ENCODE results near the gene TIMM13. TPM values are rescaled to one million over a fixed set of nuclear protein-coding genes. Genes with fewer than 3 reads are reported as not detected.

Gene TIMM13
- total and polyA plus RNA-seq, 9 of the 15 experiments (the other 6 are each of a cell fraction or from before 2014, with no cell fraction given), result 17.6 to 215 (median 71.8) TPM

DNA sequence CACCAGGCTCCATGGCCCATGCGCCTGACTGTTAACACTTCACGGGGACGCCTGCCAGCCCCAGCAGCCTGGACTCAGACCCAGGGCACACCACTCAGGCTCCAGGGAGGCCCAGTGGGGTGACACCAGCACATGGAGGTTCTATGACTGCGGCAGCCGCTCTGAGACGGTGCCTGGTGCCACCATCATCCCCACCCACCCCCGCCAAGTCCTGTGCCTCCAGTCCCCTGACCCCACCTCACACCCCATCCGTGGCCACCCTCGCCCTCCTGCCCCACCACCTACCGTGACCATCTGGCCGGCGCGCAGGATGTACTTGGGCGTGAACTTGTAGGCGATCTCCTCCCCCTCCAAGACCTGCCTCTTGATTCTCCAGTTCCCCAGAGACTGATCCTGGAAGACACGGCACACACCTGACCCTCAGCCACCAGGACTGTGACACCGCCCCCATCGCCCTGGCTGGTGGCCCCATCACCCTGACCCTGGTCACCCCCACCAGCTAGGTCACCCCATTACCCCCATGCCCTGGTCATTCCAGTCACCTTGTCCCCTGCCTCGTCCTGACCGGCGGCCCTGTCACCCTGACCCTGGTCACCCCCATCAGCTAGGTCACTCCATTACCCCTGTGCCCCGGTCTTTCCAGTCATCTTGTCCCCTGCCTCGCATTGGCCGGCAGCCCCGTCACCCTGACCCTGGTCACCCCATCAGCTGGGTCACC, 4.9 kb upstream of the TIMM13 start:
- POLR2A ChIA-PET, result no interaction called here
- Histone ChIP-seq H3K9me3 (replicated peaks; ENCODE audit: control insufficient read depth, insufficient read depth, low read depth, low read length) (no peaks in the 10 kb centered on the region), H3K36me3 (ENCODE audit: control insufficient read depth, insufficient read depth, low read length) (peaks cover 69% of the 10 kb centered on the region; the same call in 2 of the 3 replicates), H4K20me1 (replicated peaks; ENCODE audit: control insufficient read depth, insufficient read depth, low read length) (no peaks in the 10 kb centered on the region), H3K79me2 (ENCODE audit: control insufficient read depth, insufficient read depth, low read length) (peaks cover 1% of the 10 kb centered on the region), H3K9ac (ENCODE audit: insufficient read depth in 1 of 2, low read depth in 2 of 2, low read length in 2 of 2) (no peak overlapping the region), H3K4me1 (replicated peaks in 1 of 2; ENCODE audit: control insufficient read depth in 2 of 2, insufficient read depth in 2 of 2, low read length in 2 of 2) (peaks cover 3 to 45% of the 10 kb centered on the region in 2 experiments; a peak in 2 of 5 replicates), H3K27ac (ENCODE audit: extremely low read depth, low read depth, low read length) (no peak overlapping the region), H3K27me3 (ENCODE audit: control insufficient read depth in 2 of 2, insufficient read depth in 2 of 2, low read length in 2 of 2) (no peaks in the 10 kb centered on the region), H2AFZ (ENCODE audit: low read depth, low read length) (no peak overlapping the region), H3K4me2 (ENCODE audit: insufficient read depth, low read length) (no peak overlapping the region), H3K4me3 (no peak overlapping the region), H3K9me1 (ENCODE audit: control insufficient read depth, insufficient read depth, low read length) (no peaks in the 10 kb centered on the region)
- no peak for ATAC-seq
- DNase-seq (ENCODE audit: extremely low read depth in 1 of 4, low spot score in 3 of 4), result no peak
- CTCF ChIA-PET (ENCODE audit: low intra/inter-chr PET ratio), result no interaction called here
- WGBS (ENCODE audit: insufficient coverage, low coverage, missing lambda C conversion rate), result 97% methylated on average over 16 of the region's 25 CpGs
- in situ Hi-C loops (cut with MboI) (no loop called here), intact Hi-C loops (cut with micrococcal nuclease) (no loop called here)
- no peak for TF ChIP-seq ARID3B (CRISPR knock-in tag; IDR thresholded peaks at IDR 0.05; ENCODE audit: borderline replicate concordance)
- no peak for FAIRE-seq
- no TSS peak for BruUV-seq (replicated peaks)

Measured in K562 (cell line).